A549 (cell line): ENCODE data around the gene TMEM91. TPM values are rescaled to one million over a fixed set of nuclear protein-coding genes. Genes with fewer than 3 reads are reported as not detected.

Experiments used
- ATAC-seq, 2 experiments: fragments of 200-7000 bp in 1 of 2; fragments of >200 bp in 1 of 2; cut with Nextera tagmentation in 1 of 2; cut with Tn5 transposase in 1 of 2; 3 replicates each; pipeline versions ENCODE4 v1.8.0 to v1.9.1; 2018 to 2020; ENCODE audit warnings: mild to moderate bottlenecking in 1 of 2, moderate library complexity in 1 of 2
- CTCF ChIA-PET: fragments of 300-600 bp; sonication (Branson Sonifier 250); formaldehyde crosslinking; extraction: SDS; loops from one replicate; lab custom pipeline; 2021; ENCODE audit warnings: antibody characterized with exemption, inconsistent platforms; lab: Yijun Ruan, JAX
- POLR2A ChIA-PET: fragments of 350-600 bp; formaldehyde crosslinking; extraction: SDS; loops from one replicate; lab custom pipeline; 2021; ENCODE audit warnings: antibody characterized with exemption, inconsistent platforms; lab: Yijun Ruan, JAX
- DNase-seq, 2 experiments: peaks; one replicate each; pipeline versions ENCODE4 v3.0.0 to v3.0.0-alpha.2; 2011 to 2016; ENCODE audit warnings: low read depth in 1 of 2, low spot score in 1 of 2
- FAIRE-seq: peaks from 2 replicates; lab custom pipeline; 2011; peaks lifted over from hg19 to GRCh38; lab: Jason Lieb, UNC
- H3K27ac ChIP-seq, 2 experiments: fragments of >200 bp; sonication (Bioruptor Twin); formaldehyde crosslinking; 3 replicates each; pipeline ENCODE4 v1.5.1; 2016 to 2017
- H3K4me1 ChIP-seq: fragments of >200 bp; sonication (Bioruptor Twin); formaldehyde crosslinking; 3 replicates; pipeline ENCODE4 v1.6.1; 2016
- H3K4me2 ChIP-seq: fragments of >200 bp; sonication (Bioruptor Twin); formaldehyde crosslinking; 3 replicates; pipeline ENCODE4 v1.6.1; 2016
- H3K4me3 ChIP-seq: fragments of >200 bp; sonication (Bioruptor Twin); formaldehyde crosslinking; 3 replicates; pipeline ENCODE4 v1.5.1; 2016
- H3K9me3 ChIP-seq: fragments of >200 bp; sonication (Bioruptor Twin); formaldehyde crosslinking; 3 replicates; pipeline ENCODE4 v1.6.1; 2016
- CBX8 ChIP-seq: fragments of 200-600 bp; sonication (generic); IDR thresholded peaks from 2 replicates; pipeline ENCODE4 v1.6.1; 2016
- FOSB ChIP-seq: fragments of 250-450 bp; sonication (Bioruptor Pico); IDR thresholded peaks from 2 replicates; pipeline ENCODE4 v1.5.0; 2020; ENCODE audit warnings: mild to moderate bottlenecking, moderate library complexity
- HEYL ChIP-seq: fragments of 250-450 bp; sonication (Bioruptor Pico); IDR thresholded peaks from 2 replicates; pipeline ENCODE4 v1.8.0; 2021; ENCODE audit warnings: mild to moderate bottlenecking, moderate library complexity
- HOXB13 ChIP-seq: fragments of 250-450 bp; sonication (Bioruptor Pico); IDR thresholded peaks from 2 replicates; pipeline ENCODE4 v1.5.0; 2020; ENCODE audit warnings: low read depth, mild to moderate bottlenecking, moderate library complexity
- KDM5A ChIP-seq: fragments of 200-600 bp; sonication (generic); IDR thresholded peaks from 2 replicates; pipeline ENCODE4 v1.6.1; 2016; ENCODE audit warnings: antibody characterized with exemption, mild to moderate bottlenecking
- MAFK ChIP-seq: fragments of 450-650 bp; IDR thresholded peaks from 2 replicates; pipeline ENCODE4 v1.6.1; 2014; ENCODE audit not compliant: partially characterized antibody
- MYC ChIP-seq: IDR thresholded peaks from 2 replicates; pipeline ENCODE4 v1.6.1; 2012; ENCODE audit warnings: mild to moderate bottlenecking, inconsistent platforms, low read length, improper control_type of control experiment, borderline replicate concordance
- PBX3 ChIP-seq: IDR thresholded peaks from 2 replicates; pipeline ENCODE4 v1.6.1; 2012
- PHF8 ChIP-seq: fragments of 200-600 bp; sonication (generic); IDR thresholded peaks from 2 replicates; pipeline ENCODE4 v1.6.1; 2016; ENCODE audit warnings: low read depth, mild to moderate bottlenecking, antibody characterized with exemption, moderate library complexity, borderline replicate concordance
- POLR2A ChIP-seq: IDR thresholded peaks from 2 replicates; pipeline ENCODE4 v1.6.1; 2012; ENCODE audit warnings: mild to moderate bottlenecking, low read length
- REST ChIP-seq: fragments of 200-600 bp; sonication (generic); IDR thresholded peaks from 2 replicates; pipeline ENCODE4 v1.6.1; 2016; ENCODE audit warnings: antibody characterized with exemption, mild to moderate bottlenecking, moderate library complexity
- USF2 ChIP-seq: fragments of 450-650 bp; IDR thresholded peaks from 2 replicates; pipeline ENCODE4 v1.6.1; 2014; ENCODE audit warnings: antibody characterized with exemption
- WGBS: methylation state at CpG from one replicate; pipeline ENCODE4 v1.1.6; 2017; ENCODE audit errors: missing lambda C conversion rate; 5-methylcytosine and 5-hydroxymethylcytosine counted together
- polyA plus RNA-seq, 4 experiments: library from polyadenylated mRNA; depleted of rRNA in 3 of 4; stranded (reverse); fragments of >200 nt; fragmentation: RNase III in 1 of 4; extraction: RNeasy Plus Mini Kit Qiagen cat#74134 plus additional on column Dnase treatment in 1 of 4; gene quantifications; 2 replicates in 3 of 4; 3 replicates in 1 of 4; pipeline ENCODE4 v1.2.3, GENCODE V29; 2011 to 2017

The TMEM91 gene
- polyA plus RNA-seq, 2 of the 4 experiments (the other 2 are of a cell fraction) = 4.0 to 5.2 TPM

GRCh38 chr19:41397086-41398049 lies 21.0 kb downstream of the TMEM91 start, which contains the start of the genes BCKDHA and EXOSC5 (continued):
- TF ChIP-seq FOSB (CRISPR knock-in tag) (0 out of 2 replicates have a peak, but pooled peaks have one; percentile 51), USF2 (peak; percentile 97), CBX8 (no peak), HEYL (CRISPR knock-in tag) (peak; percentile 76), REST (no peak), HOXB13 (peak; percentile 37; the same call in 1 of the 2 replicates)
- TF ChIP-seq, all 56 proteins: peak for 28

GRCh38 chr19:41398050-41398418 lies 21.7 kb downstream of the TMEM91 start:
- ChIA-PET POLR2A (no interaction called here), CTCF (interaction anchor here (0.8 to 2.4 kb wide), 6 partner anchors 9 to 173 kb away, joined by 3 to 9 read pairs (median 4); partner anchors contain the start of gene DMAC2)
- FAIRE-seq = no peak

GRCh38 chr19:41398598-41398997 lies 22.3 kb downstream of the TMEM91 start:
- H3K9me3 ChIP-seq = no peaks in the 10 kb centered on the region
- DNase-seq (no peak), FAIRE-seq (no peak), ATAC-seq (no peak)
- peaks cover 20% of the 10 kb centered on the region for H3K4me1 ChIP-seq
- peak overlapping the region; percentile 67 for H3K4me3 ChIP-seq
- POLR2A ChIA-PET = interaction anchor here (0.9 kb wide), 1 partner anchor 10 kb away, joined by 3 read pairs; no protein-coding TSS in a partner anchor
- H3K4me2 ChIP-seq = peak overlapping the region; percentile 88
- WGBS = 66% methylated on average over 3 of the region's 3 CpGs
- no peak for TF ChIP-seq MAFK
- TF ChIP-seq MYC = 0 out of 2 replicates have a peak, but pooled peaks have one; percentile 4
- H3K27ac ChIP-seq = peak overlapping the region in 1 of 2 experiments; percentile 87; a peak in 4 of 6 replicates
- CTCF ChIA-PET = interaction anchor here (0.8 to 2.4 kb wide), 10 partner anchors 9 to 172 kb away, joined by 3 to 9 read pairs (median 4); partner anchors contain the start of gene DMAC2

More at GRCh38 chr19:41398050-41398418, 21.7 kb downstream of the TMEM91 start:
- Histone ChIP-seq H3K9me3 (no peaks in the 10 kb centered on the region), H3K4me1 (peaks cover 20% of the 10 kb centered on the region), H3K27ac (peak overlapping the region; percentile 79 to 87), H3K4me3 (peak overlapping the region; percentile 67), H3K4me2 (peak overlapping the region; percentile 88)
- ATAC-seq (peak in 1 of 2 experiments; percentile 1; a peak in 1 of 6 replicates), DNase-seq (no peak)
- under 1% methylated on average over 5 of the region's 5 CpGs for WGBS
- TF ChIP-seq PHF8 (0 out of 2 replicates have a peak, but pooled peaks have one; percentile 11), KDM5A (peak; percentile 62; the same call in 1 of the 2 replicates), POLR2A (no peak), USF2 (no peak), PBX3 (no peak)
